Muscle layer of duodenum (tissue), 2 donors: ENCODE measurements around the gene VSTM2L.
A peak's percentile ranks its signal among the peaks of the same experiment; 100 is the strongest.
"Not testable (repeated sequence)": the region's sequence is repeated elsewhere in the genome, so short reads cannot be mapped to it uniquely, and the experiment has no call there.

Experiments
- H3K27ac ChIP-seq: one replicate; pipeline ENCODE4 v1.7.0; 2013; ENCODE audit warnings: mild to moderate bottlenecking, low read length
- H3K27me3 ChIP-seq: one replicate; pipeline ENCODE4 v1.7.0; 2013; ENCODE audit warnings: low read depth, mild to moderate bottlenecking, control low read depth, low read length
- H3K36me3 ChIP-seq, 2 donors: one replicate each; pipeline ENCODE4 v1.7.0; 2013; ENCODE audit warnings: low read length in 2 of 2, control low read depth in 1 of 2, mild to moderate bottlenecking in 1 of 2; ENCODE audit not compliant: insufficient read depth in 2 of 2, control insufficient read depth in 1 of 2
- H3K4me1 ChIP-seq, 2 donors: one replicate each; pipeline ENCODE4 v1.7.0; 2013; ENCODE audit warnings: low read length in 2 of 2, mild to moderate bottlenecking in 2 of 2, control low read depth in 1 of 2, moderate library complexity in 1 of 2; ENCODE audit not compliant: insufficient read depth in 2 of 2, control insufficient read depth in 1 of 2
- H3K4me3 ChIP-seq, 2 donors: one replicate each; pipeline ENCODE4 v1.7.0; 2013; ENCODE audit warnings: low read length in 2 of 2, low read depth in 1 of 2, mild to moderate bottlenecking in 1 of 2
- H3K9me3 ChIP-seq, 2 donors: one replicate each; pipeline ENCODE4 v1.7.0; 2013; ENCODE audit warnings: low read length in 2 of 2, control low read depth in 1 of 2, mild to moderate bottlenecking in 1 of 2; ENCODE audit not compliant: control insufficient read depth in 1 of 2
- donor health status: healthy.

VSTM2L gene

GRCh38 chr20:37902504-37903313 lies at the start of gene VSTM2L:
Gene VSTM2L (plus strand): TSS chr20:37903127. CDS start chr20:37903351, 224 bp downstream.
- peak within 1 kb of the TSS in 1 of 2 donors; percentile 48 for H3K4me3 ChIP-seq
- H3K4me1 ChIP-seq: peaks cover 0 to 32% of the 10 kb centered on the region in 2 donors
- H3K36me3 ChIP-seq: no peaks in the 10 kb centered on the region
- no peak within 1 kb of the TSS for H3K27ac ChIP-seq
- H3K27me3 ChIP-seq: peaks cover 14% of the 10 kb centered on the region
- no peaks in the 10 kb centered on the region for H3K9me3 ChIP-seq

- Histone ChIP-seq H3K27ac (no peak overlapping the region), H3K27me3 (no peaks in the 10 kb centered on the region), H3K9me3 (no peaks in the 10 kb centered on the region), H3K4me3 (no peak overlapping the region), H3K4me1 (no peaks in the 10 kb centered on the region), H3K36me3 (peaks cover 29 to 31% of the 10 kb centered on the region in 2 donors)
Observed at GRCh38 chr20:37853823-37854375, 49.0 kb upstream of the VSTM2L start.

GRCh38 chr20:37856034-37856433 lies 46.9 kb upstream of the VSTM2L start:
- H3K9me3 ChIP-seq, H3K4me3 ChIP-seq, H3K27me3 ChIP-seq, H3K4me1 ChIP-seq, H3K27ac ChIP-seq: not testable (repeated sequence)
- H3K36me3 ChIP-seq: peaks cover 32 to 36% of the 10 kb centered on the region in 2 donors

GRCh38 chr20:37856932-37857660 lies 45.8 kb upstream of the VSTM2L start:
- Histone ChIP-seq H3K27me3 (no peaks in the 10 kb centered on the region), H3K27ac (no peak overlapping the region), H3K36me3 (peaks cover 34 to 39% of the 10 kb centered on the region in 2 donors), H3K9me3 (no peaks in the 10 kb centered on the region), H3K4me3 (no peak overlapping the region), H3K4me1 (no peaks in the 10 kb centered on the region)

GRCh38 chr20:37859406-37860171 lies 43.3 kb upstream of the VSTM2L start:
- Histone ChIP-seq H3K27ac (no peak overlapping the region), H3K4me1 (no peaks in the 10 kb centered on the region), H3K27me3 (no peaks in the 10 kb centered on the region), H3K9me3 (no peaks in the 10 kb centered on the region), H3K36me3 (peaks cover 14 to 30% of the 10 kb centered on the region in 2 donors), H3K4me3 (no peak overlapping the region)

- Histone ChIP-seq H3K4me3 (no peak overlapping the region), H3K36me3 (peaks cover 8 to 33% of the 10 kb centered on the region in 2 donors), H3K27me3 (no peaks in the 10 kb centered on the region), H3K4me1 (peaks cover 0 to 7% of the 10 kb centered on the region in 2 donors), H3K27ac (no peak overlapping the region), H3K9me3 (no peaks in the 10 kb centered on the region)
Observed at GRCh38 chr20:37863289-37863688, 39.6 kb upstream of the VSTM2L start.

- Histone ChIP-seq H3K27me3 (no peaks in the 10 kb centered on the region), H3K4me3 (no peak overlapping the region), H3K9me3 (no peaks in the 10 kb centered on the region), H3K36me3 (peaks cover 8 to 33% of the 10 kb centered on the region in 2 donors), H3K4me1 (peaks cover 0 to 10% of the 10 kb centered on the region in 2 donors), H3K27ac (no peak overlapping the region)
Observed at GRCh38 chr20:37864298-37864697, 38.6 kb upstream of the VSTM2L start.

GRCh38 chr20:37866051-37866450 lies 36.9 kb upstream of the VSTM2L start:
- H3K4me1 ChIP-seq: peaks cover 0 to 10% of the 10 kb centered on the region in 2 donors
- H3K4me3 ChIP-seq: no peak overlapping the region
- H3K27me3 ChIP-seq: no peaks in the 10 kb centered on the region
- H3K9me3 ChIP-seq: no peaks in the 10 kb centered on the region
- peaks cover 6 to 33% of the 10 kb centered on the region in 2 donors for H3K36me3 ChIP-seq
- H3K27ac ChIP-seq: no peak overlapping the region

GRCh38 chr20:37867289-37868195 lies 35.4 kb upstream of the VSTM2L start:
- Histone ChIP-seq H3K27me3 (no peaks in the 10 kb centered on the region), H3K4me1 (peaks cover 0 to 10% of the 10 kb centered on the region in 2 donors), H3K36me3 (peaks cover 0 to 35% of the 10 kb centered on the region in 2 donors), H3K27ac (no peak overlapping the region), H3K9me3 (no peaks in the 10 kb centered on the region), H3K4me3 (no peak overlapping the region)

- no peak overlapping the region for H3K4me3 ChIP-seq
Observed at GRCh38 chr20:37868851-37869333, 34.0 kb upstream of the VSTM2L start.

More at GRCh38 chr20:37868851-37869333, 34.0 kb upstream of the VSTM2L start:
- Histone ChIP-seq H3K27me3 (no peaks in the 10 kb centered on the region), H3K36me3 (peaks cover 6 to 48% of the 10 kb centered on the region in 2 donors), H3K4me1 (peaks cover 0 to 10% of the 10 kb centered on the region in 2 donors), H3K9me3 (no peaks in the 10 kb centered on the region), H3K27ac (no peak overlapping the region)
